ENCODE data around the gene DFFA. TPM values are rescaled to one million over a fixed set of nuclear protein-coding genes. Genes with fewer than 3 reads are reported as not detected.

The DFFA gene
- polyA plus RNA-seq, 1 of the 3 experiments (the other 2 are of a cell fraction) = 42.3 TPM

DNA sequence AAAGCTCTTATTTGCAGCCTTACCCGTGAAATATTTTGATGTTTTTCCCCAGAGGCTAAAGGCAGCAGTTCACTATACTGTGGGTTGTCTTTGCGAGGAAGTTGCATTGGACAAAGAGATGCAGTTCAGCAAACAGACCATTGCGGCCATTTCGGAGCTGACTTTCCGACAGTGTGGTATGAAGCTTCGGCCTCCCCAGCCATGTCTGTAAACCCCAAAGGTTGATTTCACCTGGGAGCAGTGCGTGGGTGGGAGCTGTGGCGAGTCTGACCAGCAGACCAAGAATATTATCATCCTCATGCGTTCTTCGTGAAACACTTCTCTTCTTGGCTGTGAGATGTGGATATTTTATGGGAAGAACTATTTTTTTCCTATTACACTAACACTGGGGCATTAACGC is 38.5 kb downstream of the DFFA start:
- Histone ChIP-seq H3K79me2 (ENCODE audit: insufficient read depth) (peaks cover 18% of the 10 kb centered on the region), H3K36me3 (replicated peaks in 1 of 2; ENCODE audit: control insufficient read depth in 1 of 2, insufficient read depth in 2 of 2, low read length in 1 of 2) (peaks cover 0 to 3% of the 10 kb centered on the region in 2 experiments), H3K27ac (ENCODE audit: low read depth in 2 of 2, low read length in 1 of 2) (no peak overlapping the region), H2AFZ (ENCODE audit: low read depth) (no peak overlapping the region), H3K4me3 (ENCODE audit: low read depth in 2 of 2, low read length in 1 of 2) (no peak overlapping the region), H4K20me1 (ENCODE audit: insufficient read depth) (no peaks in the 10 kb centered on the region), H3K9ac (no peak overlapping the region), H3K4me2 (no peak overlapping the region), H3K27me3 (ENCODE audit: insufficient read depth) (no peaks in the 10 kb centered on the region), H3K4me1 (ENCODE audit: control insufficient read depth in 1 of 2, insufficient read depth in 2 of 2, low read depth in 1 of 2, low read length in 1 of 2) (peaks cover 8 to 9% of the 10 kb centered on the region in 2 experiments; a peak in 2 of 4 replicates), H3K9me3 (no peaks in the 10 kb centered on the region), H3K9me2 (no peaks in the 10 kb centered on the region), H3F3A (replicated peaks; ENCODE audit: insufficient read depth) (peaks cover 4% of the 10 kb centered on the region)
- ChIA-PET CTCF (interaction anchor here (1.8 to 10.8 kb wide), 2 partner anchors 41 to 61 kb away, joined by 4 to 203 read pairs; partner anchors contain the start of gene PEX14), POLR2A (interaction anchor here (0.9 kb wide), 1 partner anchor 9 kb away, joined by 3 read pairs; no protein-coding TSS in a partner anchor)
- TF ChIP-seq SMC3 (IDR thresholded peaks at IDR 0.05; ENCODE audit: low read depth, low read length) (no peak), YY1 (IDR thresholded peaks at IDR 0.05; ENCODE audit: low read depth) (no peak), SIN3A (IDR thresholded peaks at IDR 0.05; ENCODE audit: borderline replicate concordance, low read depth, low read length) (no peak), GATA2 (CRISPR knock-in tag; IDR thresholded peaks at IDR 0.05) (no peak), EP300 (IDR thresholded peaks at IDR 0.05; ENCODE audit: borderline replicate concordance in 1 of 2, low read depth in 1 of 2, low read length in 1 of 2) (no peak), NFIC (IDR thresholded peaks at IDR 0.05; ENCODE audit: borderline replicate concordance) (no peak), GABPA (IDR thresholded peaks at IDR 0.05; ENCODE audit: low read depth) (no peak)
- TF ChIP-seq, protein P1, sequence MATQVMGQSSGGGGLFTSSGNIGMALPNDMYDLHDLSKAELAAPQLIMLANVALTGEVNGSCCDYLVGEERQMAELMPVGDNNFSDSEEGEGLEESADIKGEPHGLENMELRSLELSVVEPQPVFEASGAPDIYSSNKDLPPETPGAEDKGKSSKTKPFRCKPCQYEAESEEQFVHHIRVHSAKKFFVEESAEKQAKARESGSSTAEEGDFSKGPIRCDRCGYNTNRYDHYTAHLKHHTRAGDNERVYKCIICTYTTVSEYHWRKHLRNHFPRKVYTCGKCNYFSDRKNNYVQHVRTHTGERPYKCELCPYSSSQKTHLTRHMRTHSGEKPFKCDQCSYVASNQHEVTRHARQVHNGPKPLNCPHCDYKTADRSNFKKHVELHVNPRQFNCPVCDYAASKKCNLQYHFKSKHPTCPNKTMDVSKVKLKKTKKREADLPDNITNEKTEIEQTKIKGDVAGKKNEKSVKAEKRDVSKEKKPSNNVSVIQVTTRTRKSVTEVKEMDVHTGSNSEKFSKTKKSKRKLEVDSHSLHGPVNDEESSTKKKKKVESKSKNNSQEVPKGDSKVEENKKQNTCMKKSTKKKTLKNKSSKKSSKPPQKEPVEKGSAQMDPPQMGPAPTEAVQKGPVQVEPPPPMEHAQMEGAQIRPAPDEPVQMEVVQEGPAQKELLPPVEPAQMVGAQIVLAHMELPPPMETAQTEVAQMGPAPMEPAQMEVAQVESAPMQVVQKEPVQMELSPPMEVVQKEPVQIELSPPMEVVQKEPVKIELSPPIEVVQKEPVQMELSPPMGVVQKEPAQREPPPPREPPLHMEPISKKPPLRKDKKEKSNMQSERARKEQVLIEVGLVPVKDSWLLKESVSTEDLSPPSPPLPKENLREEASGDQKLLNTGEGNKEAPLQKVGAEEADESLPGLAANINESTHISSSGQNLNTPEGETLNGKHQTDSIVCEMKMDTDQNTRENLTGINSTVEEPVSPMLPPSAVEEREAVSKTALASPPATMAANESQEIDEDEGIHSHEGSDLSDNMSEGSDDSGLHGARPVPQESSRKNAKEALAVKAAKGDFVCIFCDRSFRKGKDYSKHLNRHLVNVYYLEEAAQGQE (IDR thresholded peaks at IDR 0.05; ENCODE audit: low read depth, low read length) = no peak
- TF ChIP-seq, protein P2, sequence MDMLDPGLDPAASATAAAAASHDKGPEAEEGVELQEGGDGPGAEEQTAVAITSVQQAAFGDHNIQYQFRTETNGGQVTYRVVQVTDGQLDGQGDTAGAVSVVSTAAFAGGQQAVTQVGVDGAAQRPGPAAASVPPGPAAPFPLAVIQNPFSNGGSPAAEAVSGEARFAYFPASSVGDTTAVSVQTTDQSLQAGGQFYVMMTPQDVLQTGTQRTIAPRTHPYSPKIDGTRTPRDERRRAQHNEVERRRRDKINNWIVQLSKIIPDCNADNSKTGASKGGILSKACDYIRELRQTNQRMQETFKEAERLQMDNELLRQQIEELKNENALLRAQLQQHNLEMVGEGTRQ (IDR thresholded peaks at IDR 0.05; ENCODE audit: borderline replicate concordance, low read depth, low read length) = no peak
- DNase-seq = no peak
- WGBS (ENCODE audit: low lambda C conversion rate) = 93% methylated on average over 11 of the region's 11 CpGs

DNA sequence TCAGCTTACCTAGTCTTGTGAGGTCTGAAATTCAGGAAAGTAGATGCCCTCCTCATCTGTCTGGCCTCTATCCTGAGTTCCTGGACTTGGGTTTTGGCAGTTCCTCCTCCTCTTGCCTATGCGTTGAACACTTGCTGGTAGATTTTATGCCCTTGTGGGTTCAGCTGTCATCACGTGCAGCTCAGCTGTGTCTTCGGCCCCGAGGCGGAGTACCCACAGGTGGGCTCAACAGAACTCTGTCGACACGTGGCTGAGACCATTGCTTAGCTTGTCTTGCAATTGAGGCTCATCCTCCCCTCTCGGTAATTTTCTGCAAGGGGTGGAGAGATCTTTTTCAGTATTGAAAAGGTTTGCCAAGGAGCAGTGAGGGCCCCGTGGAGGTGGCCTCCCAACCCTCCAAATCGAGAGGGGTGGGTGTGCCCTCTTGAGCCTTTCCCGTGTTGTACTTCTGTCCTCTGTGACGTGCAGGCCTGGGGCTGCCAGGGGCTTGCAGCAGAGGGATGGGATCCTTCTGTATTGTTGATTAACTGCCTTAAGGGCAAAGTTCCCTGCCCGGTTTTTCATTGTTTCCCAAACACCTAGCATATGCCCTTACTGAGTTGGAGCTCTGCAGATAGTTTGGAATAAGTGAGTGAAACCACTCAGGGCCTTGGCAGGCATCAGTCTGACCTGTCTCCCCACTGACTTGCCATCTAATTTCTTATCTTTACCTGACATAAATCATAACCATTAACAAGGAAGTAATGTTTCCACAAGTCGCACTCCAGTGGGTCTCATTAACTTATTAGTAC is 39.2 kb downstream of the DFFA start:
- CTCF ChIA-PET = interaction anchor here (1.8 to 10.8 kb wide), 2 partner anchors 42 to 61 kb away, joined by 4 to 203 read pairs; partner anchors contain the start of gene PEX14
- H3K4me2 ChIP-seq = no peak overlapping the region
- 80% methylated on average over 7 of the region's 14 CpGs for WGBS (ENCODE audit: low lambda C conversion rate)

More for the DNA sequence above, 39.2 kb downstream of the DFFA start:
- H3K9me2 ChIP-seq = no peaks in the 10 kb centered on the region
- no peak overlapping the region for H3K4me3 ChIP-seq (ENCODE audit: low read depth in 2 of 2, low read length in 1 of 2)
- peaks cover 8 to 9% of the 10 kb centered on the region in 2 experiments; a peak in 2 of 4 replicates for H3K4me1 ChIP-seq (ENCODE audit: control insufficient read depth in 1 of 2, insufficient read depth in 2 of 2, low read depth in 1 of 2, low read length in 1 of 2)
- POLR2A ChIA-PET = no interaction called here
- no peak overlapping the region for H3K27ac ChIP-seq (ENCODE audit: low read depth in 2 of 2, low read length in 1 of 2)
- no peak overlapping the region for H2AFZ ChIP-seq (ENCODE audit: low read depth)
- H3K79me2 ChIP-seq (ENCODE audit: insufficient read depth) = peaks cover 18% of the 10 kb centered on the region
- peaks cover 0 to 3% of the 10 kb centered on the region in 2 experiments for H3K36me3 ChIP-seq (replicated peaks in 1 of 2; ENCODE audit: control insufficient read depth in 1 of 2, insufficient read depth in 2 of 2, low read length in 1 of 2)
- TF ChIP-seq FOXM1 (IDR thresholded peaks at IDR 0.05; ENCODE audit: low read depth) (no peak), FOSL2 (IDR thresholded peaks at IDR 0.05; ENCODE audit: borderline replicate concordance, low read depth) (no peak), RCOR1 (IDR thresholded peaks at IDR 0.05; ENCODE audit: low read length) (no peak), JUND (IDR thresholded peaks at IDR 0.05) (no peak), TAF1 (IDR thresholded peaks at IDR 0.05; ENCODE audit: borderline replicate concordance, low read depth, low read length) (no peak)
- TF ChIP-seq, protein P3, sequence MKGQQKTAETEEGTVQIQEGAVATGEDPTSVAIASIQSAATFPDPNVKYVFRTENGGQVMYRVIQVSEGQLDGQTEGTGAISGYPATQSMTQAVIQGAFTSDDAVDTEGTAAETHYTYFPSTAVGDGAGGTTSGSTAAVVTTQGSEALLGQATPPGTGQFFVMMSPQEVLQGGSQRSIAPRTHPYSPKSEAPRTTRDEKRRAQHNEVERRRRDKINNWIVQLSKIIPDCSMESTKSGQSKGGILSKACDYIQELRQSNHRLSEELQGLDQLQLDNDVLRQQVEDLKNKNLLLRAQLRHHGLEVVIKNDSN (IDR thresholded peaks at IDR 0.05; ENCODE audit: borderline replicate concordance, low read depth) = no peak
- H3K9ac ChIP-seq = no peak overlapping the region
- H3K27me3 ChIP-seq (ENCODE audit: insufficient read depth) = no peaks in the 10 kb centered on the region
- no peaks in the 10 kb centered on the region for H3K9me3 ChIP-seq
- no peak for DNase-seq
- no peaks in the 10 kb centered on the region for H4K20me1 ChIP-seq (ENCODE audit: insufficient read depth)
- H3F3A ChIP-seq (replicated peaks; ENCODE audit: insufficient read depth) = peaks cover 4% of the 10 kb centered on the region

Data from SK-N-SH (cell line).